Posterior cingulate gyrus (tissue), 11 donors: ENCODE data around the gene LENEP.

Experiments
- DNase-seq, 10 donors: peaks; one replicate each; pipeline versions ENCODE4 v3.0.0 to v3.0.0-alpha.2; 2020 to 2021; ENCODE audit warnings: mixed read lengths in 3 of 10
- intact Hi-C: fragments of 100-400 bp; cut with DNase I; formaldehyde crosslinking; loops from one replicate; pipeline ENCODE4 v1.15.1; 2023

Gene LENEP

DNA sequence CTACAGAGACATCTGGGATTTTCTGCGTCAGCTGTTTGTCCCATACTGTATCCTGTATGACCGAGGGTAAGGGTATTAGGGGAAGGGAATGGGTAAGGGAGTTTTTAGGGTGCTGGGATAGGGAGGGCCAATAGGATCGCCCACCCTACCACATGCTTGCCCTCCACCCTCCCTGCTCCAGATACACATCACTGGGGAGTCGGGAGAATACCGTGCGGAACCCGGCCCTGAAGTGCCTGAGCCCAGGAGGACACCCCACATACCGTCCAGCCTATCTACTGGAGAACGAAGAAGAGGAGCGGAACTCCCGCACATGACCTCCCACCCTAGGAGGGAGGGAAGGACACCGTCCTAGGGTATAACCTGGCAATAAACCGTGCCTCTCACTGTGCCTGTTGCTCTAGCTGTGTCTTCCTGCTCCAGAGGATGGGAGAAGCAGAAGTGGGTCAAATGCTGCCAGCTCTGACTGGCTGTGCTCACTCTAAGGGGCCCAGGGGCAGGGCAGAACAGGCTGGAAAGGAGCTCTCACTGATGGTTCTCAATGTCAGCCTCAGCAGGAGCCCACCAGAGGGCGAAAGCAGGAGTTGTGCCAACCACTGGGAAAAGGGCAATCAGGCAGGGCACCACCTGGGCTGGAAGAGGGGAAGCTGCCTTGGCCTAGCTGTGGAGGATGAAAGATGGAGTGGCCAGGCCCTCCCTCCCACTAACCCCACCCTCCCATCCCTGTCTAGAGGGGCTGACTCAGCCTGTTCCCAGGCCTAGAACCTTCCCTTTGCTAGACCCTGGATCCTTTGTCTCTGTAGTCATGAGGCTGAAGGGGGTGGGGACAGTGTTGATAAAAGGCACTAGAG, 440 bp upstream of the LENEP start:
- intact Hi-C loops: no loop called here

DNA sequence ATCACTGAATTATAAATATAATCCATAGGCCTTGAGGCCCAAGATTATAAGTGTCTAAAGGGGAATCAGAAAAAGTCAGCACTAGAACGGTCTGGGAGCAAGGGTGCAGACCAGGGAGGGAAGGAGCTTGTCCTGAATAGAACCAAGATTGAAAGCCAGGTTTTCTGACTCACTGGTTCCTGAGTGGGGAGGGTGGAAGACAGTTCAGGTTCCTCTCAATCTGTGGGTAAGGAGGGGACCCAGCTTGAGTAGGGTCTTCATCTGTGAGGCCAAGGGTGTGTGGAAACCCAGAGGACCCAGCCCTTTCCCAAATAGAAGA, 842 bp downstream of the LENEP start:
- intact Hi-C loops: no loop called here

More for the DNA sequence above, 440 bp upstream of the LENEP start:
- DNase-seq: peak in 3 of 10 donors; percentile 9 to 37 (median 34)

DNA sequence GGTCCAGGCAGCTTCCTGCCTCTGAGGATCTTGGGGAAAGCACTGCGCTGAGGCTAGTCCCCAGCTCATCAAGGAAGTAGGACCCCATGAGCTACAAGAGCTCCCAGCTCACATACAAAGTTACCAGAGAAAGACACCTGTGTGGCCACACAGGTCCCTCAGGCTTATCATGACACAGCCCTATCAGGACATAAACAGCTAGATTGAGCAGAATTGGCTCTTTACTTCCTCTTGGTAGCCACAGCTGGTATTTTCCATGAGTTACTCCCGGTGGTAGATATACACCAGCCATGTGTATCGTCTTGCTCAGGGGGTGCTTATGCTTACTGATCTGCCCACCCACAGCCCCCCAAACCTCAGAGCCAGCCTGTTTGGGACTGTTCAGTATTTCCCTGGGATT, 1.2 kb downstream of the LENEP start:
- peak in 2 of 10 donors; percentile 20 to 35 for DNase-seq
- intact Hi-C loops: no loop called here

More for the DNA sequence above, 842 bp downstream of the LENEP start:
- no peak for DNase-seq

DNA sequence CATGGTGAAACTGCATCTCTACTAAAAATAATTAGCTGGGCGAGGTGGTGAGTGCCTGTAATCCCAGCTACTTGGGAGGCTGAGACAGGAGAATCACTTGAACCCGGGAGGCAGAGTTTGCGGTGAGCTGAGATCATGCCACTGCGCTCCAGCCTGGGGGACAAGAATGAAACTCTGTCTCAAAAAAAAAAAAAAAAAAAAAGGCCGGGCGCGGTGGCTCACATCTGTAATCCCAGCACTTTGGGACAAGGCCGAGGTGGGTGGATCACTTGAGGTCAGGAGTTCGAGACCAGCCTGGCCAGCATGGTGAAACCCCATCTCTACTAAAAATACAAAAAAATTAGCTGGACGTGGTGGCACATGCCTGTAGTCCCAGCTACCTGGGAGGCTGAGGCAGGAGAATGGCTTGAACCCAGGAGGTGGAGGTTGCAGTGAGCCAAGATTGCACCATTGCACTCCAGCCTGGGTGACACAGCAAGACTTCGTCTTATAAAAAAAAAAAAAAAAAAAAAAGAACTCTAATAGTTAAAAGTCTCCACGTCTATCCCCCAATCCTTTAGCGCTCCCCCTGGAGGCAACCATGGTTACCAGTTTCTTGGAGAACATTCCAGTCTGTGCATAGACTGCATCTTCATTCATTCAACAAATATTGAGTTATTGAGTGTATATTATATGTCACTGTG, 2.1 kb downstream of the LENEP start:
- intact Hi-C loops: loop anchor here (5.0 kb wide), 1 partner anchor 33 kb away; the partner anchor contains the start of gene PYGO2
- DNase-seq: peak in 2 of 10 donors; percentile 31 to 54

DNA sequence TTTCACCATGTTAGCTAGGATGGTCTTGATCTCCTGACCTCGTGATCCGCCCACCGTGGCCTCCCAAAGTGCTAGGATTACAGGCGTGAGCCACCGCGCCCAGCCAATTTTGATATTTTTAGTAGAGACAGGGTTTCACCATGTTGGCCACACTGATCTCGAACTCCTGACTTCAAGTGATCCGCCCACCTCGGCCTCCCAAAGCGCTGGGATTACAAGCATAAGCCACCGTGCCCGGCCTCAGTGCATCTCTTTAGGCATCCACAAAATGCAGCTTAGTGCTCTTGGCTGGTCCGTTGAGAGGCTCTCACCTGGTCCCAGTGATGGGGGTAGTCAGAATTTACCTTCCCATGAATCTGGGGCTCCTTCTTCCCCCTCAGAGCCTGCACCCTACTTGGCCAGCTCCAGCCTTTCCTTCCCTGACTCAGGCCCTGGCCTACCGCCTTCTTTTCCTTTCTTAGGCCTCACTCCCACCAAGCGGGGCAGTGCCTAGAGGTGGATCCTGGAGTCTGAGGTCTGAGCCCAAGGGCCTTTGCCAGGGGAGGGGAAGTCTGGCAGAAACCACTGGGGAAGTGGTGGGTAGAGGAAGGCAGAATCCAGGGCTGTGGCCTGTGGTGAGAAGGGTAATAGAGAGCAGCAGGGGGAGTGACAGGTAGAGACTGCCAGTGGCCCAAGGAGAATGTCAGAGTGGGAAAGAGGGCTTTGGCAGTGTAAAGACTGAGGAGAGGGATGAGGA, 3.7 kb downstream of the LENEP start:
- DNase-seq: peak in 2 of 10 donors; percentile 39 to 59
- intact Hi-C loops: loop anchor here (5.0 kb wide), 1 partner anchor 35 kb away; the partner anchor contains the start of gene PYGO2

DNA sequence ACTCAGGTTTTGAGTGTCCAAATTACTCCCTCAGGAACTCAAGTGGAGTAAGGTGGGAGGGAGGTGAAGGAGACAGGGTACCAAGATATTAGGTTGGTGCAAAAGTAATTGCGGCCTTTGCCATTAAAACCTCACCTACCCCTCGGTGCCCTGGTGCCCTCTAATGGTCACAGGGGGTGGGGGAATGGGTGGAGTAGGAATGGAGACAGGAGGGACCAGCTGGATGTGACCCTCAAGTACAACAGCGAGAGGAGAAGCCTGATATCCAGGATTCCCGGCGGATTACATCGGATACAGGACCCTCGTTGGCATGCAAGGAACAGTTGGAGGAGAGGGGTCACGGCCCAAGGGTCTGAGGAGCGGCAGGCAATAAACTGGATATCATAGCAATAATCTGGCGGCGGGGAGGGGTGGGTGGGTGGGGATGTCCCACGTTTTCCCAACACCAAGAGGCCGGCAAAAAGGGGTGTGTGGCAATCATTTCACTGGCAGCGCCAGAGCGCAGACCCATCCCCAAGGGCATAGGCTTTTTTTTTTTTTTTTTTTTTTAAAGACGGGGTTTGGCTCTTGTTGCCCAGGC, 4.9 kb downstream of the LENEP start:
- intact Hi-C loops: loop anchor here (5.0 kb wide), 1 partner anchor 36 kb away; the partner anchor contains the start of gene PYGO2
- peak in 2 of 10 donors; percentile 24 to 31 for DNase-seq

DNA sequence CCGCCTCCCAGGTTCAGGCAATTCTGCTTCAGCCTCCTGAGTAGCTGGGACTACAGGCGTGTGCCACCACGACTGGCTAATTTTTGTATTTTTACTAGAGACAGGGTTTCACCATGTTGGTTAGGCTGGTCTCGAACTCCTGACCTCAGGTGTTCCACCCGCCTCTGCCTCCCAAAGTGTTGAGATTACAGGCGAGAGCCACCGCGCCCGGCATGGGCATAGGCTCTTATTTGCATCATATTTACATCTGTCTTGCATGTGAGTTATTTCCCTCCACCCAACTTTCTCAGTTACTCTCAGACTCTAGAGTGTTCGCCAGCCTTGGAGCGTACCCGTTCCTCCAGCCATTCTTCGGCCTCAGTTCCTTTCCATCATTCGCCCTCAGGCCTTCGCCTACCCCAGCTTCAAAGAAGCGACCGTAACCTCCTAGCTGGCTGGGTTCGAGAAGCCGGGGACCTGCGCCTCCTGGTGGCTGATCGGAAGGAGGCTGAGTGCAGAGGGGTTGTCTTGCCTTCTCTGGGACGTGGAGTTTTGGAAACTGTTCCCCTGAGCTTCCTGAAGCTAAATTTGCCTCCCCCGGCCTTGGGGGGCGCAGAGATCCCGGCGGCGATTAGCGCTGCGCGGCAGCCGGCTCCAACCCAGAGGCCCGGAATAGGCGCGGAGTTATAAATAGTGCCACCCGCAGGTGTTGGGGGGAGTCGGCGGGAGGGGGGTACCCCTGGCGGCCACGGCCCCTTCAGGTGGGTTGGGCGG, 5.6 kb downstream of the LENEP start:
- peak; percentile 15 to 93 (median 69) for DNase-seq
- intact Hi-C loops: loop anchor here (5.0 kb wide), 1 partner anchor 37 kb away; the partner anchor contains the start of gene PYGO2

DNA sequence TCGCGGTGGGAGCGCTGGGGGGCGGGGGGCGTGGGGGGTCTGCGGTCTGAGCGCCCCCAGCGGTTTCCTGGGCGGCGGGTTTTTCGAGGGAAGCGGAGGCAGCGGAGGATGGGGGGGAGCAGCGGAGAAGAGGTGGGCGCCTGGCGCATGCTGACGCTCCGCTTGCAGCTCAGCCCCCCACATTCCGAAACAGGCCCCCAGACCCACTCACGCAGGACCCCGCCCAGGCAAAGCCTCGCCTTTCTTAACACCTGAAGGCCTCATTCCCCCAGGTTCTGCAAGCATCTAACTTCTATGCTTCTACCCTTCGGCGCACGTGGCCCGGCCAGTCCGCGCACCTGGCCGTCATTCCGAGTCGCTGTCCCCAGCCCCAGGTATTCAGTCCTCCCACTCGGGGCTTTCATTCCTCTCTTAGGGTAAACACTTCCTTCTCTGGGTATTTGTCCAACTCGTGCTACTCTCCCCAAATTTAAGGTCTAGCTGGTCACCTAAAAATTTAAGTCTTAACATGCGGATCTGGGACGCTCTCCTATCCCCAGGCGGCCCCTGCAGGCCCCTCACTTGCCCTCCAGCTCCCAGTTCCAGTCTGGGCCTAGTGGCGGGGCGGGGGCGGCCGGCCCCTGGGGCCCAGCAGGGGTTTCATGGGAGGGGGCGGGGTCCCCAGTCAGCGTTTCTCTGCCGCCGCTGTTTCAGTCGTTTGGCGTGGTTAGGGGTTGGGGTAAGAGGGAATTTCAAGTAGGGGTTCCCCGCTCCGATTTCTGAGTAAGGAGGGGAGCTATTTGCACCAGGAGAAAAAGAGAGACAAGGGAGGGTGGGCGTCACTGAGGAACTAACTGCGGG, 6.4 kb downstream of the LENEP start:
- DNase-seq: peak in 2 of 10 donors; percentile 52 to 75

DNA sequence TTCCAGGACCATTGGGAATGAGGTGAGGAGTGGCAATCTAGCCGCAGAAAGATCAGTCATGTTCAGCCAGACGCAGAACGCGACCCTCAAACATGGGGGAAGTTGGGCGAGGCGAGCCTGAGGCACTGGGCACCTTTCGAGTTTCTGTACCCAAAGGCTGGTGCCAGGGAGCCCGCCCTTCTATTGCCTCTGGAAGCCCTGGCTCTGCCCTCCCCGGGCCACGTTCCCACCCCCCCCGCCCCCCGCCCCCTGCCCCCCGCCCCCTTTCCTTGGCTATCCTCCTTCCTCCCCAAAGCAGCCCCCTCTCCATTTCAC, 7.0 kb downstream of the LENEP start:
- peak in 2 of 10 donors; percentile 46 to 72 for DNase-seq
- intact Hi-C loops: no loop called here

More for the DNA sequence above, 6.4 kb downstream of the LENEP start:
- intact Hi-C loops: loop anchor here (5.0 kb wide), 1 partner anchor 37 kb away; the partner anchor contains the start of gene PYGO2

DNA sequence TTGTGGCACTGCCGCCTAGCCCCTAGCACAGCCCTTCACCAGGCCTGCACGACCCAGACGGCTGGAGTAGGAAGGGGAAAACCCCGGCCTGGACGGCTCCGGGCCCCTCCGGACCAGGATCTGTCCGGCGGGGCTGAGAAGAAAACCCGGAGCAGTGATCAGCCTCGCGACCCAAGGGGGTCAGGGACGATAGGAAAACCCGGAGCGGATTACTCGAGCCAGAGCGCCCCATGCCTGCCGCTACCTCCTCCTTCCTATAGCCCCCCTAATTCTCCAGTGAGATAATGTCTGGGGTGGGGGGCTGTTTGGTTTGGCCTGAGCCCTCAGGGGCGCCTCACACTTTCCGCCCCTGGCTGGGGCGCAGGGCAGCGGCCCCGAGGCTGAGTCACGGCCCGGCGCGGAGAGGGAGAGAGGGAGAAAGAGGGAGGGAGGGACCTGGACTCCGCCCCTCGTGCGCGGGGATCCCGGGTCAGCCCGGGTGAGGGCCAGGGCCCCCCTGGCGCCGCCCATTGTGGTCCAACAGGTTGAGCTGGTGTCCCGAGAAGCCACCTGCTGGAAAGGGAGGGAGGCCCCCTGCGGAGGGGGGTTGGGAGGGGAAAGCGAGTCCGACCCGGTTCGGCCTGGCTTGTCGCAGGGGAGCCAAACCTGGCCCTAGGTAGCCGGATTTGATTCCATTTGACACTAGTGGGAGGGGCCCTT, 7.5 kb downstream of the LENEP start:
- DNase-seq: peak; percentile 76 to 96 (median 80)

DNA sequence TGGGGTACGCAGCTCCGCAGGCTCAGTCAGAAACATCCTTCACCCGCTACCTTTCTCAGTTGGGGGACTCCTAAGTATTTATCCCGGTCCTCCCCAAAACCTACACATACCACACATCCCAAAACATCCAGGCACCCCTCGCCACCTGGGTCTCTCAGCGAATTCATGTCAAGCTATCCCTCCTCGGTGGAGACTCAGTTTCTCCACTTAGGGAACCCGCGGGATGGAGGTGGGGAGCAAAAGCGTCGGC, 8.0 kb downstream of the LENEP start:
- no peak for DNase-seq
- intact Hi-C loops: no loop called here

More for the DNA sequence above, 7.5 kb downstream of the LENEP start:
- intact Hi-C loops: no loop called here

DNA sequence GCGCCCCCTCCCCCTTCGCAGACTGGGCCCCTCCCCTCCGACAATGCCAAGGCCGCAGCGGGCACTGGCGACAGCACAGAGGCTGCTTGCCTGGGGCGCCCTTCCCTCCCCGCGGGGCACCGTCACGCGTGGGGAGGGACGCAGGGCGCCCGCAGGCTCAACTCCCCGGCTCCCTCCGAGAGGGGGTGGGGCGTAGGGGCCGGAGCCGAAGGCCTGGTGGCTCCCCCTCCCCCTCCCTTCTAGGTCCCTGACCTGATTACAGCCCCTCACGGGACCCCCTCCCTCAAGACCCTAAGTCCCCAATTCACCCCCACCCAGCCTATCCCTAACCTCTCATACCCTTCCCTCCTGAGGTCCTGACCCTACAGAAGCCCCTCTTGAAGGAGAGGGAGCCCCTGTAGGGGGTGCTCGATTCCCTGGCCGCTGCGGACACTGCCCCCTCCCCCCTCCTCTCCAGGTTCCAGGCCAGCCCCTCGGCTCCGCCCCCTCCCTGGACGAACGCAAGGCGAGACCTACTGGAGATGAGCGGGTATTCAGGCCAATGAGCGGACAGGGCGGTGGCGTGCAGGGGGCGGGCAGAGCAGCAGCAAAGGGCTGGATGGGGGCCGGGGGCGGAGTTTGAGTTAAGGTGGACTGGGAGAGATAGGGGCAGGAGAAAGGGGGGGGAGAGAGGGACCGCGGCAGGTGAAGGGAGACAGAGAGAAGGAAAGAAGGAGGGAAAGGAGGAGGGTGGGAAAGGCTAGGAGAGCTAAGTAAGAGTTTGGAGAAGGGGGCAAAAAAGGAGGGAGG, 8.5 kb downstream of the LENEP start:
- intact Hi-C loops: no loop called here

DNA sequence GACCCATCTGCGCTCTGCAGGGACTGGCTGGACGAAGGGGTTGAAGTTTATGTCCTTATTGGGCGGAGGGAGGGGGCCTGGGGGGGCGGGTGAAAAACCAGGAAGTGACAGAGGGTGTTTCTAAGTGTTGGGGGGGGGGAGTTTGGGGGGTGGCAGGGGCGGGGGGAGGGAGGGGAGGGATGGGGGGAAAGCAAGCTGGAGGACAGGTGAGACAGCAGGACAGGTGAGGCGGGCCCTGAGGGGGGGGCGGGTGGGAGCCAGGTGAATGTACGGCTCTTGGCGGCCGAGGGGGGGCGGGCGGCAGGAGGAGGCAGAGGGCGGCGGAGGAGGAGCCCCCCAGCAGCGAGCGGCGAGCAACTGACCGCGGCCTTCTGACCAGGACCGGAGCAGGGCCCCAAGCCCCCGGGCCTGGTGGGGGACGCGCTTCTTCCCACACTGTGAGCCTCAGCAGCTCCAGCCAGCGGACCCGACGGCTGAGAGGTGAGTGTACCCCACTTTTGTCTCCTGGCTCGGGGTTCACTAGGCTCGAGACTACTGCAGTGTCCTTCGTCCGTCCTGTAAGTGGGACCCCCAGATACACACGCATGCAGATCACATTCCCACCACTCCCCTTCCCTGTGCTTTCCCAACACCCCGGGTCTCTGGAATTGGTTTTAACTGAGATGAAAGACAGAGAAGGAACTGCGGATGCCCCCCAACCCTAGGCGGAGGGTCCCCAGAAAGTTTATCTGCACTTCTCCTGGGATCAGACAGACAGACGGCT, 9.3 kb downstream of the LENEP start, which contains the start of gene ZBTB7B:
TSS of gene ZBTB7B (plus strand) at position 339 of the 763 bp plus-strand sequence. CDS start 11,859 bp downstream, outside the sequence.
- intact Hi-C loops: no loop called here
- peak in 3 of 10 donors; percentile 21 to 72 (median 70) for DNase-seq

More for the DNA sequence above, 8.5 kb downstream of the LENEP start:
- peak; percentile 100 for DNase-seq

DNA sequence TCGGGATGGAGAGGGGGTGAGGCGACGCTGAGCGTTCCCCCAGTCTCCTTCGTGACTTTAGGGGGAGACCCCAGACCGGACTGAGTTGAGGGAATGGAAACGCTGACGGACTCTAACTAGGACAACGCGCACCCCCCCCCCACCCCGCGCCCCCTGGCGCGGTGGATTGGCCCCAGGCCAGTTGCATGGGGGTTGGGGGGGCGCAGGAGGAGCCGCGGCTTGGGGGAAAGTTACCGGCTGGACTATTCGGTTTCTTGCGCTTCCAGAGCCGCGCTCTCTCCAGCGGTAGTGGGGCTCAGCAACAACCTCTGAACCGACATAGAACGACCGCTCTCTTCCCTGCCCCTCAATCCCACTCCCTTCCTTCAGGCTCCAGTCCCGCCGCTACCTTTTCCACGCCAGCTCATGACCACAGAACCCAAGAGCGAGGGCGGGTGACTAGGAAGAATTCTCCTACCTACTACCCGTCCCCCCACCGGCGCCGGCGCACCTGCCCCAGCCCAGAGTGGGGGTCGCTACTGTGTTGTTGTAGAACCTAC, 9.9 kb downstream of the LENEP start:
- DNase-seq: peak in 2 of 10 donors; percentile 17 to 51
- intact Hi-C loops: no loop called here

DNA sequence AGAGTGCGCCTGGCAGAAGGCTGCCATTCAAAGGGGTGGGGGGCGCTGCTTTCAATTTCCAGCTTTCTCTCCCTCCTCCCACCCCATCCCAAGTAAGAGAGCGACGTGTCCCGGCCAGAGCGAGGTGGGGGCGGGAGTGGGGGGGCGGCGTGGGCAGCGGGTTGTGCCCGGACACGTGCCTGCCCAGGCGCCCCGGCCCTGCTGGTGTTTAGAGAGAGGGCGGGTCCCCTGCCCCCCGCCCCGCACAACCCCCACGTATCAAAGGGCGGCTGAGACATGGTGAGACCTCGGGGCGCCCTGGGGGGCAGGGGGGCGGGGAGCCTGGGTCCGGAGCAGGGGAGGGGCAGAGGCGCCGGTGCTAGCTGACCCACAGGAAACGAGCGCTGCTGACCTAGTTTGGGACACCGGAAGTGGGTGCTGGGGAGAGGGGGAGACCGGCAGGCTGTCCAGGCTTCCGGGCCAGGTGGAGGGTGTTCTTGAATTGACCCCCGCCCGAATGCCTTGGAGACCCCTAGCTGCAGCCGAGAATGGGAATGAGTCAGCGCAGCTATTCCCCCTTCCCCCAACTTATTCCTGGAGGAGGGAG, 10.5 kb downstream of the LENEP start:
- intact Hi-C loops: no loop called here

More for the DNA sequence above, 10.5 kb downstream of the LENEP start:
- peak in 8 of 10 donors; percentile 30 to 92 (median 61) for DNase-seq
